ENCODE results near the gene SAPCD1. TPM values are rescaled to one million over a fixed set of nuclear protein-coding genes. Genes with fewer than 3 reads are reported as not detected.

The SAPCD1 gene
- total and polyA plus RNA-seq, 10 of the 15 experiments (the other 5 are each of a cell fraction or from before 2014, with no cell fraction given) = 1.6 to 13.0 (median 5.4) TPM

- TF ChIP-seq PRDM15 (CRISPR knock-in tag; IDR thresholded peaks at IDR 0.05) (no peak), SKIL (IDR thresholded peaks at IDR 0.05; ENCODE audit: low read depth, poor library complexity, severe bottlenecking) (peak; percentile 88), FOXK2 (IDR thresholded peaks at IDR 0.05) (peak; percentile 63; the same call in 1 of the 2 replicates), ZNF207 (IDR thresholded peaks at IDR 0.05; ENCODE audit: borderline replicate concordance) (0 out of 2 replicates have a peak, but pooled peaks have one; percentile 16), IRF3 (IDR thresholded peaks at IDR 0.05) (no peak), BMI1 (IDR thresholded peaks at IDR 0.05; ENCODE audit: borderline replicate concordance) (no peak), SMAD1 (IDR thresholded peaks at IDR 0.05; ENCODE audit: low read depth, partially characterized antibody) (peak; percentile 99), SPI1 (IDR thresholded peaks at IDR 0.05; ENCODE audit: borderline replicate concordance, insufficient read depth, low read depth, low read length) (no peak), HSF1 (IDR thresholded peaks at IDR 0.05; ENCODE audit: low read depth, low read length) (no peak), BCLAF1 (IDR thresholded peaks at IDR 0.05) (no peak), SREBF2 (IDR thresholded peaks at IDR 0.05; ENCODE audit: low read length) (no peak), MYB (IDR thresholded peaks at IDR 0.05; ENCODE audit: borderline replicate concordance, low read depth, low read length) (no peak), RFX5 (IDR thresholded peaks at IDR 0.05; ENCODE audit: low read depth, low read length) (no peak)
These were observed 14.7 kb downstream of the SAPCD1 start, which contains the start of gene VWA7 (continued) for GRCh38 chr6:31776989-31777666.

Data from GM12878 (cell line).